PC-9 (cell line): Measurements from ENCODE around the gene MAPK1. TPM values are rescaled to one million over a fixed set of nuclear protein-coding genes. Genes with fewer than 3 reads are reported as not detected.
"Not testable (repeated sequence)": the region's sequence is repeated elsewhere in the genome, so short reads cannot be mapped to it uniquely, and the experiment has no call there.

Experiments
- BruUV-seq: library from RNA; stranded (reverse); fragments of 400-500 nt; replicated peaks from 2 replicates; lab custom pipeline; 2021; lab: Mats Ljungman, UMichigan
- CTCF ChIA-PET: fragments of 300-600 bp; sonication (Branson Sonifier 250); formaldehyde crosslinking; loops from one replicate; lab custom pipeline; 2022; ENCODE audit warnings: antibody characterized with exemption; lab: Charles Lee
- POLR2A ChIA-PET: fragments of 300-600 bp; sonication (Branson Sonifier 250); formaldehyde crosslinking; loops from one replicate; lab custom pipeline; 2022; ENCODE audit warnings: antibody characterized with exemption; ENCODE audit not compliant: unreplicated experiment; lab: Charles Lee
- DNase-seq, 2 experiments: peaks; one replicate each; pipeline versions ENCODE4 v3.0.0 to v3.0.0-alpha.2; 2015 to 2022; ENCODE audit warnings: mixed read lengths in 1 of 2
- H2AFZ ChIP-seq: fragments of 200-600 bp; sonication (generic); 2 replicates; pipeline ENCODE4 v1.8.1; 2017; ENCODE audit warnings: antibody characterized with exemption
- H3F3A ChIP-seq: fragments of 200-600 bp; sonication (generic); 2 replicates; pipeline ENCODE4 v1.8.1; 2017; ENCODE audit warnings: antibody characterized with exemption, mild to moderate bottlenecking, low read depth; ENCODE audit not compliant: insufficient read depth
- H3K27ac ChIP-seq: fragments of 200-600 bp; sonication (generic); 2 replicates; pipeline ENCODE4 v1.6.1; 2016; ENCODE audit warnings: mixed run types
- H3K27me3 ChIP-seq: fragments of 200-600 bp; sonication (generic); 2 replicates; pipeline ENCODE4 v1.6.1; 2016; ENCODE audit warnings: low read depth, mixed run types; ENCODE audit not compliant: insufficient read depth
- H3K36me3 ChIP-seq: fragments of 200-600 bp; sonication (generic); 2 replicates; pipeline ENCODE4 v1.6.1; 2016; ENCODE audit warnings: low read depth, mixed run types
- H3K4me1 ChIP-seq: fragments of 200-600 bp; sonication (generic); replicated peaks from 2 replicates; pipeline ENCODE4 v1.6.1; 2016; ENCODE audit warnings: mixed run types; ENCODE audit not compliant: insufficient read depth
- H3K4me2 ChIP-seq: fragments of 200-600 bp; sonication (generic); 2 replicates; pipeline ENCODE4 v1.6.1; 2017; ENCODE audit warnings: mixed run types
- H3K4me3 ChIP-seq: fragments of 200-600 bp; sonication (generic); 2 replicates; pipeline ENCODE4 v1.6.1; 2016; ENCODE audit warnings: mixed run types
- H3K79me2 ChIP-seq: fragments of 200-600 bp; sonication (generic); 2 replicates; pipeline ENCODE4 v1.6.1; 2017; ENCODE audit warnings: low read depth, mixed run types
- H3K9me2 ChIP-seq: fragments of 200-600 bp; sonication (generic); 2 replicates; pipeline ENCODE4 v1.8.1; 2017; ENCODE audit warnings: mild to moderate bottlenecking; ENCODE audit not compliant: insufficient read depth
- H3K9me3 ChIP-seq: fragments of 200-600 bp; sonication (generic); 2 replicates; pipeline ENCODE4 v1.8.1; 2016; ENCODE audit warnings: low read depth; ENCODE audit not compliant: insufficient read depth
- H4K20me1 ChIP-seq: fragments of 200-600 bp; sonication (generic); 2 replicates; pipeline ENCODE4 v1.8.1; 2017; ENCODE audit not compliant: insufficient read depth
- CTCF ChIP-seq: fragments of 200-600 bp; sonication (generic); conservative IDR thresholded peaks from 2 replicates; pipeline ENCODE4 v1.6.1; 2017; ENCODE audit warnings: mixed run types, antibody characterized with exemption, mild to moderate bottlenecking, moderate library complexity
- EZH2 ChIP-seq: fragments of 200-600 bp; sonication (generic); IDR thresholded peaks from 2 replicates; pipeline ENCODE4 v1.8.0; 2017; ENCODE audit warnings: antibody characterized with exemption, low read depth
- intact Hi-C: fragments of 100-400 bp; cut with micrococcal nuclease; formaldehyde crosslinking; loops from one replicate; pipeline ENCODE4 v1.10.0; 2022; ENCODE audit not compliant: unreplicated experiment
- total RNA-seq: library from RNA; stranded (reverse); gene quantifications from 2 replicates; pipeline ENCODE4 v1.2.3, GENCODE V29; 2021

MAPK1 gene
- total RNA-seq, 1 experiment from 2014 or later: 82.8 TPM

- ChIA-PET POLR2A (no interaction called here), CTCF (no interaction called here)
- Histone ChIP-seq H4K20me1 (peaks cover 13% of the 10 kb centered on the region), H2AFZ (no peak overlapping the region), H3K4me3 (no peak overlapping the region), H3K4me2 (no peak overlapping the region), H3K36me3 (no peaks in the 10 kb centered on the region), H3K79me2 (peaks cover 39% of the 10 kb centered on the region), H3K9me3 (no peaks in the 10 kb centered on the region), H3K4me1 (no peaks in the 10 kb centered on the region), H3K27ac (no peak overlapping the region), H3F3A (no peaks in the 10 kb centered on the region), H3K9me2 (no peaks in the 10 kb centered on the region), H3K27me3 (no peaks in the 10 kb centered on the region)
- intact Hi-C loops: no loop called here
- DNase-seq: no peak
- TF ChIP-seq EZH2 (no peak), CTCF (no peak)
- no TSS peak for BruUV-seq
Measured at GRCh38 chr22:21823740-21824444, 43.6 kb downstream of the MAPK1 start.

- no peak for TF ChIP-seq EZH2
- TF ChIP-seq CTCF: no peak
- no peak for DNase-seq
- Histone ChIP-seq H3K9me3 (no peaks in the 10 kb centered on the region), H3K9me2 (no peaks in the 10 kb centered on the region), H3F3A (peaks cover 4% of the 10 kb centered on the region; the same call in 1 of the 2 replicates), H3K79me2 (peaks cover 10% of the 10 kb centered on the region), H3K4me2 (no peak overlapping the region), H2AFZ (no peak overlapping the region), H3K27me3 (no peaks in the 10 kb centered on the region), H3K36me3 (no peaks in the 10 kb centered on the region), H4K20me1 (peaks cover 2% of the 10 kb centered on the region; the same call in 1 of the 2 replicates), H3K4me3 (no peak overlapping the region), H3K4me1 (peaks cover 14% of the 10 kb centered on the region), H3K27ac (no peak overlapping the region)
- ChIA-PET POLR2A (no interaction called here), CTCF (no interaction called here)
- intact Hi-C loops: loop anchor here (5.0 kb wide), 1 partner anchor 48 kb away; the partner anchor contains the start of gene MAPK1
- no TSS peak for BruUV-seq
Measured at GRCh38 chr22:21819183-21819770, 48.2 kb downstream of the MAPK1 start.

- Histone ChIP-seq H3K4me2 (no peak overlapping the region), H2AFZ (no peak overlapping the region), H3K27ac (no peak overlapping the region), H3K27me3 (no peaks in the 10 kb centered on the region), H4K20me1 (no peaks in the 10 kb centered on the region), H3K4me1 (peaks cover 14% of the 10 kb centered on the region), H3K4me3 (no peak overlapping the region), H3K9me3 (no peaks in the 10 kb centered on the region), H3K79me2 (peaks cover 10% of the 10 kb centered on the region), H3K36me3 (no peaks in the 10 kb centered on the region), H3K9me2 (no peaks in the 10 kb centered on the region), H3F3A (peaks cover 4% of the 10 kb centered on the region; the same call in 1 of the 2 replicates)
- no TSS peak for BruUV-seq
- POLR2A ChIA-PET: no interaction called here
- no peak for TF ChIP-seq EZH2
- TF ChIP-seq CTCF: no peak
- CTCF ChIA-PET: no interaction called here
- intact Hi-C loops: loop anchor here (5.0 kb wide), 1 partner anchor 49 kb away; the partner anchor contains the start of gene MAPK1
- DNase-seq: no peak
Measured at GRCh38 chr22:21818487-21819182, 48.8 kb downstream of the MAPK1 start.

GRCh38 chr22:21817497-21817853 lies 50.0 kb downstream of the MAPK1 start:
- H3F3A ChIP-seq, BruUV-seq, DNase-seq, POLR2A ChIA-PET, CTCF ChIA-PET, H3K4me3 ChIP-seq, H3K36me3 ChIP-seq, H3K79me2 ChIP-seq, H4K20me1 ChIP-seq, H3K9me2 ChIP-seq, H3K27me3 ChIP-seq, H3K9me3 ChIP-seq, H3K4me2 ChIP-seq, H2AFZ ChIP-seq: not testable (repeated sequence)
- intact Hi-C loops: loop anchor here (5.0 kb wide), 1 partner anchor 50 kb away; the partner anchor contains the start of gene MAPK1
- Histone ChIP-seq H3K27ac (peak overlapping the region; percentile 54; the same call in 1 of the 2 replicates), H3K4me1 (peaks cover 14% of the 10 kb centered on the region)
